GM19351 (cell line): ENCODE results near the gene PNLIP.

ENCODE experiments used
- ATAC-seq: cut with Tn5 transposase; IDR thresholded peaks from one replicate; pipeline ENCODE4 v1.9.1; 2021; ENCODE audit warnings: mild to moderate bottlenecking, moderate library complexity; ENCODE audit not compliant: unreplicated experiment

The PNLIP gene

GRCh38 chr10:116612107-116612769 lies 66.5 kb downstream of the PNLIP start:
- ATAC-seq: no peak

- no peak for ATAC-seq
Measured at GRCh38 chr10:116613471-116613870, 67.7 kb downstream of the PNLIP start.

GRCh38 chr10:116614796-116615195 lies 69.1 kb downstream of the PNLIP start:
- ATAC-seq: no peak

- ATAC-seq: no peak
Measured at GRCh38 chr10:116615199-116615776, 69.6 kb downstream of the PNLIP start.
